Measurements from ENCODE around the gene HOXB6. TPM values are rescaled to one million over a fixed set of nuclear protein-coding genes. Genes with fewer than 3 reads are reported as not detected.

Gene HOXB6
- total and polyA plus RNA-seq, 5 donors, result 0.74 to 1.8 (median 1.1) TPM

GRCh38 chr17:48626245-48627117 lies 21.7 kb upstream of the HOXB6 start, which contains the start of gene HOXB9:
Gene HOXB9 (minus strand): TSS chr17:48626358. CDS start chr17:48626269, 89 bp downstream.
- Histone ChIP-seq H3K9me3 (ENCODE audit: control insufficient read depth, low read length) (no peaks in the 10 kb centered on the region), H3K4me3 (ENCODE audit: low read length) (peak within 1 kb of the TSS; percentile 38), H3K27me3 (ENCODE audit: control insufficient read depth, insufficient read depth) (no peaks in the 10 kb centered on the region), H3K27ac (ENCODE audit: low read length) (no peak within 1 kb of the TSS), H3K4me1 (ENCODE audit: control insufficient read depth, insufficient read depth, low read length) (peaks cover 3% of the 10 kb centered on the region)
- intact Hi-C loops (cut with DNase I), result loop anchor here in 1 of 4 donors (10.0 kb wide), 1 partner anchor 482 kb away; no protein-coding TSS in a partner anchor
- ATAC-seq (no peak), DNase-seq (no peak)
- WGBS, result 1% methylated on average over 50 of the region's 50 CpGs

DNA sequence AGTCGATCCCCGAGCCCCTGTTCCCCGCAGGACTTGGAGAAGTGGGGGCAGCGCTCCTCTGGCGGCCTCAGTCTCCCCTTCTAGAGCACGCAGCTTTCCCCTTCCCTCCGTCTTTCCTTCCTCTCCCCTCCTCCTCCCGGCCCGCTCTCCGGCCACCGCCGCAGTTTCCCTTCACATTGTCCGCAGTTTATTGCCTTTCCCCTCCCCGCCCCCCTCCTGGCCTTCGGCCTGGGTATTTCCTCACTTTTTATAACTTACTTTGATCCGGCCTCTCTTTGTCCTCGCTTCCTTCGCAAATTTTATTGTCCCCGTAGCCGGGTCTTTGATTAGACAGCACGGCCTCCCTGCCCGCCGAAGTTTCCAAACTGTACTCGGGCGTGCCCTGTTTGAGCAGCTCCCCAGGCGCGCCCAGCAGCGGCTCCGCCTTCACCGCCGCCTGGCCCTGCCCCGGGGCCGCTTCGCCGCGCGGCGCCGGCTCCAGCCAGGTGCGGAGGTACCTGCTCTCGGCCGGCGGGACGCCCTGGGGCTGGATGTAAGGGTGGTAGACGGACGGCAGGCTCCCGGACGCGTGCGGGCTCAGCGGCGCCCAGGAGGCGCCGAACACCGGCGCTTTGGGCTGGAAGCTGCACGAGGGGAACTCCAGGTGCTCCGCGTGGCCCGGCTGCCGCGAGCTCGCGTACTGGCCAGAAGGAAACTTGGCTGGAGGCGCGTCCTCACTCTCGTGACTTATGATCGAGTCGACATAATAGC lies 20.9 kb upstream of the HOXB6 start:
- Histone ChIP-seq H3K4me3 (ENCODE audit: low read length) (peak overlapping the region; percentile 38), H3K27me3 (ENCODE audit: control insufficient read depth, insufficient read depth) (no peaks in the 10 kb centered on the region)
- intact Hi-C loops (cut with DNase I), result loop anchor here in 1 of 4 donors (10.0 kb wide), 1 partner anchor 481 kb away; no protein-coding TSS in a partner anchor

DNA sequence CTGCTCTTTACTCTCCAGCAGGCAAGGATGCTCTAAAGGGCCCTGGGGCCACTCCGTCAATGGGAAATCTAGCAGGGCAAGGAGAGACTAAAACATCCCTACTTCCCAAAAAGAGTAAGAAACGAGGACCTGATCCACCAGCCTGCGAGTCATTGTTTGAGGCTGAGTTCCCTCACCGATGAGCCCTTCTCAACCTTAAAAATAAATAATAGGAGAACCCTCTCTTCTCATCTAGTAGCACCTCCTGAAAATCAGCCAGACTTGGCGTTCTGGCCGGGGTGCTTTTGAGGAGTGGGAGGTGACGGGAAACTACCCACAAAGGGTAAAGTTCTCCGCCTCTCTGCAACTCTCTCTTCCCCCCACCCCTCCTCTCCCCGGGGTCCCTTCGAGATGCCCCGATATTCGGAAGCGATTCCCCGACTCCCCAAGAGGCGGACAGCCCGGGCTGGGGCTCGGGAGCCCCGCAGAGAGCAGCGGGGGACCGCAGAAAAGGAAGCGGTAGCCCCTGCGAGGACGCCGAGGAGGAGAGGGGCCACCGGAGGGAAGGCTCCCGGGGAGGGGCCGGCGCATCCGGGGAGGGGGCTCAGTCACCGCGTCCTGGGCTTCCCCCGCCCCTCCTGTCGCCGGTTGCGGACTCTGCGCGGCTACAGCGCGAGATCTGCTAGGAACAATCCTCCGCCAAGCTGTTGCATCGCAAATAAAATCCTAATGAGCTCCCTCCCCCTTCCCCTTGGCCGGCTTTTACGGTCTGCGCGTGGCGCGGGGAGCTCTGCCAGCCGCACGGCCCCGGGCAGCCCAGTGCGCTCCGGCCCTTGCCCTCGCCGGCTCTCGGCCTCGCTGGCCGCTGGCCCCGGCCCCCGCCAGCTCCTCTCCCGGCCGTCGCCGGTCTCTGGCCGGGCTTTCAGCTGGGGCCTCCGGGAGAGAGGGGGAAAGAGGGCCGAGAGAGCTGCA lies 20.0 kb upstream of the HOXB6 start:
- Histone ChIP-seq H3K27ac (ENCODE audit: low read length) (no peak overlapping the region), H3K9me3 (ENCODE audit: control insufficient read depth, low read length) (no peaks in the 10 kb centered on the region), H3K4me1 (ENCODE audit: control insufficient read depth, insufficient read depth, low read length) (peaks cover 3% of the 10 kb centered on the region), H3K27me3 (ENCODE audit: control insufficient read depth, insufficient read depth) (no peaks in the 10 kb centered on the region), H3K4me3 (ENCODE audit: low read length) (peak overlapping the region; percentile 38)
- ATAC-seq (peak; percentile 47 to 49), DNase-seq (no peak)
- intact Hi-C loops (cut with DNase I), result loop anchor here in 1 of 4 donors (10.0 kb wide), 1 partner anchor 480 kb away; no protein-coding TSS in a partner anchor
- WGBS, result 2% methylated on average over 66 of the region's 66 CpGs

More for the DNA sequence above, 20.9 kb upstream of the HOXB6 start:
- peaks cover 3% of the 10 kb centered on the region for H3K4me1 ChIP-seq (ENCODE audit: control insufficient read depth, insufficient read depth, low read length)
- ATAC-seq (peak; percentile 44 to 59), DNase-seq (no peak)
- WGBS, result 1% methylated on average over 69 of the region's 69 CpGs
- no peaks in the 10 kb centered on the region for H3K9me3 ChIP-seq (ENCODE audit: control insufficient read depth, low read length)
- no peak overlapping the region for H3K27ac ChIP-seq (ENCODE audit: low read length)

DNA sequence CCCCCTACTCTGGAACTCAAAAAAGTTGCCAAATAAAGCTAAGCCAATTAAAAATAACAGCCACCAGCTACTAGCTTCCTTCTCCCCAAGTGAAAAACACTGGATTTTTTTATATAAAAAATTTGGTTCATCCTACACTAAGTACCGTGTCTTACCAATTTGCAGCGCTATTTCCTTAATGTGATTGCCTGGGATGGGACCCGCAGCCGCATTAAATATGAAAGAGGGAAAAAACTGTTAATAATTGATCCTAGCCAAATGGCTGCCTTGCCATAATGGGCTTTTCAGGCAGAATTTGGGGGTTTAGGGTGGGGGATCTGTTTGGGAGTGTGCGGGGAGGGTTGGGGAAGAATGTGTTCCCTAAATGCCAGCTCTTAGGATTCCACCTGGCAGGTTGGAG lies 19.3 kb upstream of the HOXB6 start:
- ATAC-seq, result no peak
- DNase-seq, result no peak
- WGBS, result 18% methylated on average over 5 of the region's 5 CpGs
- Histone ChIP-seq H3K27me3 (ENCODE audit: control insufficient read depth, insufficient read depth) (no peaks in the 10 kb centered on the region), H3K9me3 (ENCODE audit: control insufficient read depth, low read length) (no peaks in the 10 kb centered on the region), H3K4me3 (ENCODE audit: low read length) (no peak overlapping the region), H3K4me1 (ENCODE audit: control insufficient read depth, insufficient read depth, low read length) (peaks cover 3% of the 10 kb centered on the region), H3K27ac (ENCODE audit: low read length) (no peak overlapping the region)
- intact Hi-C loops (cut with DNase I), result loop anchor here in 1 of 4 donors (10.0 kb wide), 1 partner anchor 479 kb away; no protein-coding TSS in a partner anchor

DNA sequence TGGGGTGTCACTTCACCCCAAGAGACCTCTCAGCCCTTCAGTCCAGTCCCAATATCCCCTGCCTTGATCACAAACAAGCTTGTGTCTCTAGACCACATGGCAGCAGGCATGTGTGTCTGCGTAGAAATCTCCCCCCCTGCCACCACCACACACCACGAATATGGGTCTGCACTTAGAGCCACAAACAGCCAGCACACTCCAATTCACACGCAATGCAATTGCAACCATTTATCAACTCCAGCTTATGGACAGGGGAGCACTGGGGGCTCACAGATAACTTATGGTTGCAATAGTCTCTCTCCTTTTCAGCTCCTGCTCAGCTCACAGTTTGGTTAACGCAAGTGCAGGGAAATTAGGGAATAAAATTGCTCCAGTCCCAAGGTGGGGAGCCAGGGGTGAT lies 18.8 kb upstream of the HOXB6 start:
- H3K4me1 ChIP-seq (ENCODE audit: control insufficient read depth, insufficient read depth, low read length), result peaks cover 3% of the 10 kb centered on the region
- no peaks in the 10 kb centered on the region for H3K9me3 ChIP-seq (ENCODE audit: control insufficient read depth, low read length)
- DNase-seq (no peak), ATAC-seq (no peak)
- H3K4me3 ChIP-seq (ENCODE audit: low read length), result no peak overlapping the region
- H3K27me3 ChIP-seq (ENCODE audit: control insufficient read depth, insufficient read depth), result no peaks in the 10 kb centered on the region
- intact Hi-C loops (cut with DNase I), result loop anchor here in 1 of 4 donors (10.0 kb wide), 1 partner anchor 479 kb away; no protein-coding TSS in a partner anchor
- no peak overlapping the region for H3K27ac ChIP-seq (ENCODE audit: low read length)
- WGBS, result 10% methylated on average over 4 of the region's 4 CpGs

GRCh38 chr17:48622857-48623256 lies 18.1 kb upstream of the HOXB6 start:
- Histone ChIP-seq H3K27me3 (ENCODE audit: control insufficient read depth, insufficient read depth) (no peaks in the 10 kb centered on the region), H3K4me1 (ENCODE audit: control insufficient read depth, insufficient read depth, low read length) (peaks cover 3% of the 10 kb centered on the region), H3K27ac (ENCODE audit: low read length) (no peak overlapping the region), H3K9me3 (ENCODE audit: control insufficient read depth, low read length) (no peaks in the 10 kb centered on the region), H3K4me3 (ENCODE audit: low read length) (no peak overlapping the region)
- 20% methylated on average over 11 of the region's 11 CpGs for WGBS
- DNase-seq (no peak), ATAC-seq (no peak)
- intact Hi-C loops (cut with DNase I), result loop anchor here in 1 of 4 donors (10.0 kb wide), 1 partner anchor 478 kb away; no protein-coding TSS in a partner anchor

DNA sequence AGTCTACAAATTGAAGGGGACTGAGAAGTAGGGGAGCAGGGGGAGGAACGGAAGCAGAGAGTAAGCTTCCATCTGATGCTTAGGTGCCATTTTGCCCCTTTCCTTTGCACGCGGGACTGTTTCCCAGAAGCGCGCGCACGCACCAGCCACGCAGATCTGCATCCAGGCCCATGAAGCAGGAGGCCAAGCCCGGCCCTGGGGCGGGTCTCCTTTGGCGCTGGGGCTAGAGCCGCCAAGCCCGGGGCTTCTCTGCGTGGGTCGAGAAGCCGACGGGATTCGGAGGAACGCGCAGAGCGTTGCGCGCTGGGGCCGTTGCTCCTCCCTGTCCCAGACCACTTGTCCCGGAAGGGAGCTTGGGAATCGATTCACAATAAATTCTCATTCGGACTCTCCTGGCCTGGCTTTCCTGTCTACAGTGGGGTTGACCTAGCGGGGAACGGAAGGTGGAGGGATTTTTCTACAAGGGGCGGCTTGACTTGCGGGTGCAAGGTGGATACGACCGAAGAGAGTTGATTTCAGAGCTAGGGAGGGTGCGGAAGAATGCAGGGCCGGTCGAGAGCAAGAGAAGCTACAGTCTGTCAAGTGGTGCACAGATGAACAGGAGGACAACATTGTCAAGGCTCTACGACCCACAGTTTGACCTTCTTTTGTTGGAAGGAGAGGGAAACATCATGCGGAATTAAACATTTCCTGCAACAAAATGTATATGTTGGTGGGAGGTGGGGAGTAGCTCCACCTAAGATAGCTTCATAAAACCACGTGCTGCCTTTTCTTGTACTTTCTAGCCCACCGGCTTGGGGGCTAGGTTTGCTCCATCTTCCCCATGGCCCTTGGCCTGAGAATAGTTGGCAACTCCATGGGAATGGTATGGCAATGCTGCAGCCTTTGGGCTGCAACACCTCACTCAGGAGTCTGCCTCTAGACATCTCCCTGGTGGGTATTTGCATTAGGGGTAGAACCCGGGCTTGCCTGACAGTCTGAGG lies 16.9 kb upstream of the HOXB6 start:
- Histone ChIP-seq H3K4me3 (ENCODE audit: low read length) (no peak overlapping the region), H3K4me1 (ENCODE audit: control insufficient read depth, insufficient read depth, low read length) (peaks cover 3% of the 10 kb centered on the region), H3K27ac (ENCODE audit: low read length) (no peak overlapping the region), H3K9me3 (ENCODE audit: control insufficient read depth, low read length) (no peaks in the 10 kb centered on the region), H3K27me3 (ENCODE audit: control insufficient read depth, insufficient read depth) (no peaks in the 10 kb centered on the region)
- intact Hi-C loops (cut with DNase I), result loop anchor here in 1 of 4 donors (10.0 kb wide), 1 partner anchor 477 kb away; no protein-coding TSS in a partner anchor
- ATAC-seq (no peak), DNase-seq (no peak)
- 17% methylated on average over 41 of the region's 41 CpGs for WGBS

GRCh38 chr17:48620461-48621139 lies 15.8 kb upstream of the HOXB6 start:
- intact Hi-C loops (cut with DNase I), result loop anchor here in 1 of 4 donors (10.0 kb wide), 1 partner anchor 476 kb away; no protein-coding TSS in a partner anchor
- Histone ChIP-seq H3K4me3 (ENCODE audit: low read length) (no peak overlapping the region), H3K27me3 (ENCODE audit: control insufficient read depth, insufficient read depth) (no peaks in the 10 kb centered on the region), H3K4me1 (ENCODE audit: control insufficient read depth, insufficient read depth, low read length) (peaks cover 3% of the 10 kb centered on the region), H3K27ac (ENCODE audit: low read length) (no peak overlapping the region), H3K9me3 (ENCODE audit: control insufficient read depth, low read length) (no peaks in the 10 kb centered on the region)
- no peak for ATAC-seq
- no peak for DNase-seq
- WGBS, result 27% methylated on average over 6 of the region's 6 CpGs

Measured in right cardiac atrium (tissue), 5 donors.